GM12875 (cell line): Measurements from ENCODE around the gene GPS1.

Experiments
- H3K4me3 ChIP-seq: one replicate; pipeline ENCODE4 v1.5.1; 2011; ENCODE audit warnings: low read depth, low read length, control low read depth
- CTCF ChIP-seq: IDR thresholded peaks from 2 replicates; pipeline ENCODE4 v1.5.1; 2011; ENCODE audit warnings: low read depth, mild to moderate bottlenecking, control low read depth, inconsistent platforms, low read length, moderate library complexity, borderline replicate concordance; ENCODE audit not compliant: insufficient read depth

The GPS1 gene

DNA sequence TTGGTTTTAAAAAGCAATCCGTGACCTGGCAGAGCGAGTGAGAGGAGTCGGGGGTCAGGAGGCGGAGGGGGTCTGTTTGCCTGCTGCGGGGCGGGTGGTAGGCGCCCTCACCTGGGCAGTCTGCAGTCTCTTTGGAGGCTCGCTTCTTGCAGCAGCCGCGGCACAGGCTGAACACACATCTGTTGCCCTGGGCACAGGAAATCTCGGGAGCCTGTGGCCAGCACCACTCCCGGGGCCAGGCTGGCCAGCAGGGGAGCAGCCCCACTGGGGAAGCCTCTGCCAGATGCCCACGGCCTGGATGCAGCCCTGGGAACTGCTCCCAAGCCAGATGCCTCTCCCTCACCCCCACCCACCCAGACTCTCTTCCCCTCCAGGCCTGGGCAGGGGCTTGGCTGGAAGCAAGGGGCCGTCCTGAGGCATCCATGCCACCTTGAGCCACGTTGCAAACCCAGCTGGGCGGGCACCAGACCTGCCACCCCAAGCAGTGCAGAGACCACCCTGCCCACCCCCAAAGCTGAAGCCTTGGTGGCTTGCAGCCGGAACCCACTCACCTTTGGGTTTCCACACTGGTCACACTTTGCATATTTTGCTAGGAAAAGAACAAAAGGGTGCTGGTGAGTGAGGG, 6.6 kb downstream of the GPS1 start:
- no peak for TF ChIP-seq CTCF
- H3K4me3 ChIP-seq, result no peak overlapping the region

DNA sequence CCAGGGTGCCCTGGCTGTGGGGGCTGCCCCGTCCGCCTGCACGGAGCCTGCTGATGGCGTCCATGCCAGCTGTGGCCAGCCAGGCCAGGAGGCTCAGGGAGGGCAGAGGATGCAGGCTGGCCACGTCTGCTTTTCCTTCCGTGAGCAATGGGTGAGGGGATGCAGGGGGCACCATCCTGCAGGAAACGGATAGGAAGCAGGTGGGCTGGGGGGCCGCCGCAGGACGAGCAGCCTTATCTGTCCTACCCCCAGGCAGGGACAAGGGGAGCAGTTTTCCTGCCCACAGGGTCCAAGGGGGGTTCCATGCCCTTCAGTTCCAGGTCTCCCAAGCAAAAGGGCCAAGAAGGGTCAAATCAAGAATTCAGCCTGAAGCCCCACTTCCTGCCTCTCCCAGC, 7.2 kb downstream of the GPS1 start:
- no peak for TF ChIP-seq CTCF
- H3K4me3 ChIP-seq, result no peak overlapping the region

DNA sequence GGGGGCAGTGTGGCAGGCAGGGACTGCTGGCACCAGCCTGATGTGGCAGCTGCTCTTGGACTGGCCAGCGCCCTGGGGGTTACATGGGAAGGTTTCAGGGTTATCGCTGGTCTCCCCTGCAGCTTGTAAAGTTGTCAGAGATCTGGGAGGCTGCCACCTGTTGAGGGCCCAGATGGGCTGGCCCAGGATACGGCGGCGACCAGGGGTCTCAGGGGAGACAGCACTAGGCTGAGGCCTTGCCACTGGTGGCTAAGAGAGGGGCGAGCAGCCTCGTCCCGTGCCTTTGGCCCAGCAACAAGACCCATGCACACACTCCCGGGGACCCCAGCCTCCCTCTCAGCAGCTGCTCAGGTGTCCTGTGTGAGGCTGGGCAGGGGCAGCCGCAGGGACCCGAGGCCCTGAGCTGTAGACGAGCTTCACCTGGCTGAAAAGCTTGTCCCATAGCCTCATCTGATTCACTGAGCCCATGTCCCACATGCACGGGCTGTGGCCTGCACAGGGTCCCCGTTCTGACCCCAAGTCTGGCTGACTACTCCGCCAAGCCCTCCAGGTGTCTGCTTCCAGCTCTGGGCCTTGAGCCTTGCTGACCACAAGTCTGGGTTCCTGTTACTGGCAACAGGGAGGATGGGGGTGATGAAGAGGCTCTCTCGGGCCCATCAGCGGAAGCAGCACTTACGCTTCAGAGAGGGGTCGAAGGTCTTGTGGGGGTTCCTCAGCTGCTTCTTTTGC, 7.7 kb downstream of the GPS1 start:
- no peak for TF ChIP-seq CTCF
- no peak overlapping the region for H3K4me3 ChIP-seq

GRCh38 chr17:82060001-82060380, 8.3 kb downstream of the GPS1 start:
- H3K4me3 ChIP-seq, result no peak overlapping the region
- TF ChIP-seq CTCF, result no peak

DNA sequence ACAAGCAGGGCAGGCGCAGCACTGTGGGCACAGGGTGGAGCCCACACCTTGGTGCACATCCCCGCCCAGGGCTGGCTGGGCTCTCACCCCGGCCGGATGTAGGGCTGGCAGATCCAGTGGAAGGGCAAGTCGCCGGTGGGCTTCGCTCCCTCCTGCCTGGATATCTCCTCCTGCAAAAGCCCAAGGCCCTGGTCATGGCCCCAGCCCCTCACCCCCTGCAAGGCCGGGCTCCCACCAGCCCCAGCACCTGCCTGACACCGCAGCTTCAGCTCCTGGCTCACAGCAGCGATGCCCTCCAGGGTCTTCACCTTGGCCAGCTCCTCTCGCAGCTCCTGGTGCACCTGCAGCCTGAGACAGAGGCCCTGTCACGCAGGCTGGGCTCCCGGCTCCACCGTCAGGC, 8.9 kb downstream of the GPS1 start:
- TF ChIP-seq CTCF, result no peak
- H3K4me3 ChIP-seq, result no peak overlapping the region

- no peak overlapping the region for H3K4me3 ChIP-seq
- TF ChIP-seq CTCF, result no peak
Observed at GRCh38 chr17:82061047-82061925, 9.6 kb downstream of the GPS1 start.
